ENCODE data around the gene CGNL1. TPM values are rescaled to one million over a fixed set of nuclear protein-coding genes. Genes with fewer than 3 reads are reported as not detected.

The CGNL1 gene
- total RNA-seq, 1 donor, result under 0.01 TPM

DNA sequence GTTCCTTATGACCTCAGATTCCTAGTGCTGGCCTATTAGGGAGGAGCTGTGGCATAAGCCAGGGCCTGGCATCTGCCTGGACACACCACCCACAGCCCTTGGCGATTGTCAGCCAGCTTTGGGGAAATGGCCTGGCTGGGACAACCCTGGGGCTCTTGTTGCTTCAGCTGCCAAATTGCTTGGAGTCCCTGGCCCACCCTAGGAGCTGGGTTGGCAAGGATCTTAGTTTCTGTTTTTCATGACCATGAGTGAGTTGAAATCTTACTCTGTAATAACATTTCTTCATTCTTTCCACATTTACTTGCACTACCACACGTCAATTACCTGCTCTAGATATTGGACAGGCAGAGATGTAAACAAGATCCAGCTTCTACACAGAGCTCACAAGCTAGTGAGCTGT lies 213.4 kb downstream of the CGNL1 start:
- DNase-seq (ENCODE audit: low read depth in 2 of 3, low spot score in 2 of 3), result no peak

DNA sequence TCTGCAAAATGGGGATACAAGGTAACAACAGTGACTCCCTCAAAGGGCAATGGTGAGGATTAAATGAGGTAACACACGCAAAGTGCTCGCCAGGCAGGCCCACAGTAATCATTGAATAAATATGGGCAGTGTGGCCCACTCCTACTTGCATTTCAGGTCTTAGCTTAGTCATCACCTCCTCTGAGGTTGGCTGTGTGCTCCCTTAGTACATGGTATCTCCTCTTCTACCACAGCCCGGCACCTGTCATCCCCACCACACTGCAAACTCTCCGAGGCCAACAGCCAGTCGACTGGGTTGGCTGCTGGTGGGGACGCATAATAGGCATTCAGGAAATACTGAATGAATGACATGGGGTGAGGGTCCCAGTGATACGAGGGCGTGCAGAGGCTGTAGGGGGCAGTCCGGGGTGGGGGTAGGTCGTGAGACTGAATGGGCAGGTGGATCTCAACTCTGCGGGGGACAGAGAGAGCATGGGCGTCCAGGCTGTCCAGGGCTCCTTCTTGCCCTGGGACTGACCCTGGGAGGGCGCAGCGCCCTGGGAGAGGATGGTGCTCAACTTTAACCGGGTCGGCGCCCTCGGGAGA lies 215.0 kb downstream of the CGNL1 start:
- DNase-seq (ENCODE audit: low read depth in 2 of 3, low spot score in 2 of 3), result no peak

DNA sequence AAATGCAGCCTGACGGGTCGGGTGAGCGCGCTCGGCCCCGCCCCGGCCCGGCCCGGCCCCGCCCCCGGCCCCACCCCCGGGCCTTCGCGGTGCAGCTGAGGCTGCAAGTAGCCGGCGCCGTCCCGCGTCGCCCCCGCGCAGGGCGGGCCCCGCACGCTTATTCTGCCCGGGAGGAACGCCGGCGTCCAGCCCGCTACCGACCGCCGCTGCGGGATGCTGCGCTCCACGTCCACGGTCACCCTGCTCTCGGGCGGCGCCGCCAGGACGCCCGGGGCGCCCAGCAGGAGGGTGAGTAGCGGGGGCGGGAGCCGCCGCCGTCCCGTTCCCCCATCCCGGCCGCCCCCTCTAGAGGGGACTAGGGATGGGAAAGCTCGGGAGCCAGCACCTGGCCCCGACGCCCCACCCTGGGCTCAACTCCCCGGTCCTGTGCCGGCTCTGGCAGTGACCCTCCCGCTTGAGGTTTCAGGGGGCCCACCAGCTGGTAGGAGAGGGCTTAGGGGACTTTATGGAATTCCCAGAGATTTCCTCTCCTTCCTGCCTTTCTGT lies 215.6 kb downstream of the CGNL1 start, which contains the start of gene MYZAP:
Gene MYZAP, plus strand, starts transcription at position 83 of the 546 bp plus-strand sequence. Its CDS starts 131 bp downstream, at position 214.
- peak in 1 of 3 donors; percentile 21 for DNase-seq (ENCODE audit: low read depth in 2 of 3, low spot score in 2 of 3)

DNA sequence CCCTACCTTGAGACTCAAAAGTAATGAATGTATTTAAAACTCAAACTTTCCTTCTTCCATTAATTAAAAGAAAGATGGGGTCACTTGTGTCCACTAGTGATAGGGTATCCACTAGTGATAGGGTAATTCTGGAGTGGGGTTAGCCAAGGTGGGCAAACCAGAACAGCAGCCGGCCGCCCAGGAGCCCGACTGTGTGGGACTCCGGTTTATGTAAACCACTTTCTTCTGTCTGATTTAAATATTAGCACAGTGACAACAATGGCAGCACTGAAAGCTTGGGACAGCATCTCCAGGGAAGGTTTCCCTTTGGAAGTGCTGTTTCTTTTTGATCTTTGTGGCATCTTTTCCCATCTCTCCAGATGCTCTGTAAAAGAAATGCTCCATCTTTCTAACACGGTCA lies 216.1 kb downstream of the CGNL1 start:
- no peak for DNase-seq (ENCODE audit: low read depth in 2 of 3, low spot score in 2 of 3)

DNA sequence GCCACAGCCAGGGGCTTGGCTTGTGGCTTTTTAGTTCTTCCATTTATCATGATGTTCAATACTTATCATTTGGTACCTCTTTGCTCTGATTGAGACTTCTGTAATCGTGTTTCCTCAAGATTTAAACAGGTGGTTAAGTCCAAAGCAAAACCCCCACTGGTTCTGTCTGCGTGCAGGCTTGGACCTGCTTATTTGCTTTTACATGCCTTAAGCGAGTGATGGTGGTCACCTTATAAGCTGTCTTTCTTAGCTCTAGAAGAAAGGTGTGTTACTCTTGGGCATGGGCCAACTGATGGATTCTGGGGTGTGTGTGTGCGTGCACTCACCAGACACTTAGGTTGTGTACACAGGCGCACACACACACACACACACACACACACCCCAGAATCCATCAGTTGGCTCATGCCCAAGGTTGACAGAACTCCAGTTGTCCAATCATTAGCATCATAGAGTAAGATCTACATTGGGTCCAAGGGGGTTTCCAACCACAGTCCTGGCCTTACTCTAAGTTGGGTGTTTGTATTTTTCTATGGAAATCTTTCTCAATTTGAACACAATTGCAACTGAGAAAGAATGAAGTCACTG lies 216.6 kb downstream of the CGNL1 start:
- no peak for DNase-seq (ENCODE audit: low read depth in 2 of 3, low spot score in 2 of 3)

DNA sequence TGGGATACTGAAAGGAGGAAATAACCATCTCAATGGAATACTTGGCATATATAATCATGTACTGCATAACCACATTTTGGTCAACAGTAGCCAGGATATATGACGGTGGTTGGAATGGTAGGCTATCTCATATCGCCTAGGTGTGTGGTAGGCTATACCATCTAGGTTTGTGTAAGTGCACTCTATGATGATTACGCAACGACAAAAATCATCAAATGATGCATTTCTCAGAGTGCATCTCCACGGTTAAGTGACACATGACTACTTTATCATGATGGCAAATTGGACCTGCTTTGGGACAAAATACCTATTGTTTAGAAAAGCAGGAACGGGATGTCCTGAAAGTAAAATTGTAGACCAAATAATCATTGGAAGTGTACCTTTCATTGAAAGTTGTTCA lies 218.2 kb downstream of the CGNL1 start:
- no peak for DNase-seq (ENCODE audit: low read depth in 2 of 3, low spot score in 2 of 3)

DNA sequence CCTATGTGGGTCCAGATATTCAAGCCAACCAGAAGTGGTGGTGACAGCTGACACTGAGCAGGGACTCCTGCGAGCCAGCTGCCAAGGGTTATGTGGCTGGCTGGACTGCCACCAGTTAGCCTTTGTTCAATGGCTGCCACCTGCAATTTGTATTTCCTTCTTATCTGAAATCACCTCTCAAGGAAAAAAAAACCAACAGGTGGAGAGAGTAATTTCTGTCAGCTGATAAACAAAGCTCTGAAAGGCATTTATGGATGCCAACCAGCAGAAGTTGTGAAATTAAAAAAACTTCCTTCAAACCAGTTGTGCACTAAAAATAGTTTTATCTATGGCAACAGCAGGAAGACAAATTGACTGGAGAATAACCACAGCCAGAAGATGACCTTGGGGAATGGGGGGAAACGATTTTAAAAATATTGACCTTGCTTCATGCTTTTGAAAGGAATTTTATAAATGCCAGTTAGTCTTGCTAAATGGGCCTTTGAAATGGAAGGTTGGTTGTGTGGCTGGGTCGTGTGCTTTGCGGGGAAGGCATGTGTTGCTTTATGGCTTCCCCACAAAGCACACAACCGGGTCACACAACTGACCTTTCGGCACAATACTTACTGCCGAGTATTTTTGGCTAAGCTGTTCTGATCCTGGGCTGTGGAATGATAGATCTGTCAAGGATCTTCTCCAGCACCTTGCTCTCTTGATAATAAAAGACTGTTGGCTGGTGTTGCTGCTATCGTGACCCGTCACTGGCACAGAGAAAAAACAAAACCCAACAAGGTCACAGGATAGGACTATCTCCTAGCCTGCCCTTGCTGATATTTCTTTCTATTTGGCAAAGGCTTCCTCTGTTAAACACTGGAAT lies 218.9 kb downstream of the CGNL1 start:
- peak in 1 of 3 donors; percentile 28 for DNase-seq (ENCODE audit: low read depth in 2 of 3, low spot score in 2 of 3)

DNA sequence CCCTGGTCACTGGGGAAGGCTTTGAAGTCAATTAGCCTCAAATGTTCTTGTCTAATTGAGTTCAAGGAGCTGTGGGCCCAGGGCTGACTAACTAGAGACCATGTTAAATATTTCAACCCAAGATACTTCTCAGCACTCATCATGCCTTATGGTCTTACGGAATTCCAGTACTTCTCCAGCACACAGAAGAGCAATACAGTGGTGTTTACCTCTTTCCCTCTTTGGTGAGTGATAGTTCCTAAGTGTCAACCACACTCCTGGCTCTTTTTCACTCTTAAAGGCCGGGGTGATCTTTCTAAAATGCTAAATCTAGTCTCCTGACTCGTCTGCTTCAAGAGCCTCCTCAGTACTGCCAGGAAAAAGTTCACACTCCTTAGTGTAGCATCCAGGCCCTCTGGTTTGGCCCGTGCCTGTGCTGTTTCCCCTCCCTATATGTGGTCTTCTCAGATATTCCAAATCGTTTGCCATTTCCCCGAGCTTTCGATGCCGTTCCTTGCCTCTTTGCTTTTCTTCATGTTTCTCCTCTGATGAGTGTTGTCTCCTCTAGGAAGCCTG lies 220.1 kb downstream of the CGNL1 start:
- no peak for DNase-seq (ENCODE audit: low read depth in 2 of 3, low spot score in 2 of 3)

DNA sequence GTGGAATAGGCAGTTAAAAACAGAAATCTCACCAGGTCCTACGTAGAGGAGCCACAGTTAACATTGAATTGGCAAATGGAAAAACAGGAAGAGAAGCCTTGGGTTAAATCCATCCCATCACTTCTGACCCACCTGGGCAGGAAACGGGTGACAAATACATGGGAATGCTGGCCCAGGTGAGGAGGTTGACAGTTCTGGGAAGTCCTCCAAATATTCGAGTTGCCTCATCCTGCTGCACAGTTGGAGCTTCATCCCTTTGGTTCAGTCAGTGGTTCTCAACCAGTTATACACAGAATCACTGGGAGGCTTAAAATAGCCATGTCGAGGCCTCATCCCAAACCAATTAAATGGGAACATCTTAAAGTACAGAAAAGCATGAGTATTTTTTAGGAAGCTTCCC lies 220.7 kb downstream of the CGNL1 start:
- no peak for DNase-seq (ENCODE audit: low read depth in 2 of 3, low spot score in 2 of 3)

DNA sequence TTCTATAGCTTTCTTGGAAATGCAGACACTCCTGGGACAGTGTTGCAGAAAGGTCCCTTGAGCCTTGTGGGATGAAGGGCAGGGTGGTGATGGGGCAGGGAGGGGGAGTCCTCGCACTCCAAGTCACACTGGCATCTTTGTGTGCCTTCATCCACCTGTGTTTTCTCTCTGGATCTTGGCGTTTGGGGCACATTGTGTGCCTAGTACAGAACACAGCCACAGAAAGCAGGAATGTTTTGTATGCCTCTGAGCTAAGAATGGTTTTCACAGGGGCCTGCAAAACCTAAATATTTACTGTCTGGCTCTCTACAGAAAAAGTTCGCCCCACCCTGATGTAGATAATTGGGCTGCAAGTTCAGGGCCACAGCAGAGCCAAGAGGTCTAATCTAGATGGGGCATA lies 221.1 kb downstream of the CGNL1 start:
- no peak for DNase-seq (ENCODE audit: low read depth in 2 of 3, low spot score in 2 of 3)

DNA sequence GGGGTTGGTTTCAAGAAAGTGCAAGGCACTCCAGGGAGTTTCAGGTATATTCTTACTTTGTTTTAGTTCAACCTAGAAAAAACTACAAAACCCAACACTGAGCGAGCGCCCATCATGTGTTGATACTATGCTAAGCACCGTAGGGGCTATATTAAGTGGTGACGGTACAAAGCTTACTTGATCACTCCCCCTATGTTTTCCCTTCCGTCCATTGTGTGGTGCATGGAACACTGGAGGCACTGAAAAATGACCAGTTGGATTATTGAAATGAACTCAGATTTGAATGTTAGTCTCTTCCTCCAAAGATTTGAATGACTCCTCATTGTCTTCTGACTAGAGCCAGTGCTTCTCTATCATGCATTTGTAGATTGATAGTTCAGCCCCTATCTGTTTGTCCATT lies 222.0 kb downstream of the CGNL1 start:
- no peak for DNase-seq (ENCODE audit: low read depth in 2 of 3, low spot score in 2 of 3)

DNA sequence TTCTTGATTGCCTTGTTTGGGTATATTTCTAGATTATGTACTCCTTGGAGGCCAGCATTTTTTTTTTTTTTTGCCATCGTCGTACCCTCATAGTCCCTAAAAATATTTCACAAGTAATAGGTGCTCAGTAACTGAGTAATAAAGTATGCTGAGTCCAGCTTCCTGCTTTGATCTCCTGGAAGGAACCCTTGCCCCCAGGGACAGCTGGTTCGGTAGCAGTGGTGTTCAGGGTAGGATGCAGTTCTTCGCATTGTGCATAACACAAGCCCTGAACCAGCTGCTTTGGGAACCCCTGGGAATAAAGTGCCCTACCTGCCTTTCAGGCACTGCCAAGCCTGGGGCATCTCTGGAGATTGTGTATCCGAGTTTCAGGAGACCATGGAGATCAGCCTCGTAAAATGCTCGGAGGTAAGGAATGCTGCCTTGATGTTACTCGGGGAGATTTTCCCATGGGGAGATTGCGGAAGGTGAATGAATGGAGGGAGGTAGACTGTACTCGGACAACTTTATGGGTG lies 223.0 kb downstream of the CGNL1 start:
- no peak for DNase-seq (ENCODE audit: low read depth in 2 of 3, low spot score in 2 of 3)

DNA sequence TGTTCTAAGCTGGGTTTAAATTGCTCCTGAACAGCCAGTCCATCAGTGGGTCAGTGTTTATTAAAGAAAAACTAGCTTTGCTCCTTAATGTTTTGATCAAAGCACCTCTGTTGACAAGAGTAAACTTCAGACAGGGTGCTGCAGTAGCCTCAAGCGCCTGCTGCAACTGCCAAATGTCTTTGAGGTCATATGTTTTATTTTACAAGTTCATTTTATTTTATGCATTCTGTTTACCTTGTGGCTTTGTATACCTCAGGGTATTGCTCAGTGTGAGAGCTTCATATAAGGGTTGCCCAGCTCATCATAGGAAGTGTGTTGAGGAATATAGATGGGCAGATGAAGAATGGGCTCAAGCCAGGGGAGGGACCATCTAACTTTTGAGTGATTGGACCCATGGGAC lies 223.9 kb downstream of the CGNL1 start:
- no peak for DNase-seq (ENCODE audit: low read depth in 2 of 3, low spot score in 2 of 3)

Small RNA genes within 50 kb of the gene (small RNA-seq; reads per million reads assigned to genes)
- gene RNU6-844P, result not detected

Other genes starting within 250 kb of the CGNL1 start
- 0.27 TPM for gene MYZAP, start 215.4 kb downstream of the CGNL1 start, total RNA-seq